ENCODE data around the gene TMEM150A.

TMEM150A gene

GRCh38 chr2:85613717-85614515, 11.4 kb upstream of the TMEM150A start:
- H4K20me1 ChIP-seq (ENCODE audit: insufficient read depth, low read length): no peaks in the 10 kb centered on the region

GRCh38 chr2:85611705-85612587, 9.4 kb upstream of the TMEM150A start, which contains the start of gene C2orf68:
Gene C2orf68 (minus strand): TSS chr2:85612066. CDS start chr2:85611984, 82 bp downstream.
- Histone ChIP-seq H3K79me2 (ENCODE audit: insufficient read depth, low read length) (peaks cover 8% of the 10 kb centered on the region), H3K27ac (ENCODE audit: low read depth, low read length, poor library complexity, severe bottlenecking) (peak within 1 kb of the TSS; percentile 70), H3K9me3 (ENCODE audit: low read length) (no peaks in the 10 kb centered on the region), H3K9ac (ENCODE audit: low read length) (peak within 1 kb of the TSS; percentile 78), H3F3A (ENCODE audit: insufficient read depth, low read length) (no peaks in the 10 kb centered on the region), H3K27me3 (ENCODE audit: insufficient read depth, low read length) (no peaks in the 10 kb centered on the region), H3K4me2 (ENCODE audit: low read length) (peak within 1 kb of the TSS; percentile 93), H2AFZ (ENCODE audit: low read length) (no peak within 1 kb of the TSS), H3K36me3 (ENCODE audit: insufficient read depth, low read length) (peaks cover 23% of the 10 kb centered on the region), H3K9me2 (ENCODE audit: low read depth, low read length) (no peaks in the 10 kb centered on the region), H4K20me1 (ENCODE audit: insufficient read depth, low read length) (no peaks in the 10 kb centered on the region), H3K4me3 (ENCODE audit: low read depth, low read length, poor library complexity, severe bottlenecking) (peak within 1 kb of the TSS; percentile 77), H3K4me1 (ENCODE audit: insufficient read depth, low read length, severe bottlenecking) (peaks cover 23% of the 10 kb centered on the region)
- TF ChIP-seq CTCF (IDR thresholded peaks at IDR 0.05; ENCODE audit: low read length): no peak
- TF ChIP-seq EZH2 (IDR thresholded peaks at IDR 0.05; ENCODE audit: borderline replicate concordance, low read length): no peak

More at GRCh38 chr2:85613717-85614515, 11.4 kb upstream of the TMEM150A start:
- Histone ChIP-seq H3K27me3 (ENCODE audit: insufficient read depth, low read length) (no peaks in the 10 kb centered on the region), H3K9me3 (ENCODE audit: low read length) (no peaks in the 10 kb centered on the region), H3K4me1 (ENCODE audit: insufficient read depth, low read length, severe bottlenecking) (peaks cover 33% of the 10 kb centered on the region), H2AFZ (ENCODE audit: low read length) (no peak overlapping the region), H3K4me2 (ENCODE audit: low read length) (no peak overlapping the region), H3K9me2 (ENCODE audit: low read depth, low read length) (no peaks in the 10 kb centered on the region), H3K9ac (ENCODE audit: low read length) (no peak overlapping the region), H3K27ac (ENCODE audit: low read depth, low read length, poor library complexity, severe bottlenecking) (no peak overlapping the region), H3K36me3 (ENCODE audit: insufficient read depth, low read length) (peaks cover 19% of the 10 kb centered on the region; the same call in 1 of the 2 replicates), H3F3A (ENCODE audit: insufficient read depth, low read length) (no peaks in the 10 kb centered on the region), H3K4me3 (ENCODE audit: low read depth, low read length, poor library complexity, severe bottlenecking) (no peak overlapping the region), H3K79me2 (ENCODE audit: insufficient read depth, low read length) (peaks cover 23% of the 10 kb centered on the region)
- no peak for TF ChIP-seq CTCF (IDR thresholded peaks at IDR 0.05; ENCODE audit: low read length)
- no peak for TF ChIP-seq EZH2 (IDR thresholded peaks at IDR 0.05; ENCODE audit: borderline replicate concordance, low read length)

- H3K27ac ChIP-seq (ENCODE audit: low read depth, low read length, poor library complexity, severe bottlenecking): no peak overlapping the region
Measured at GRCh38 chr2:85611217-85611704, 8.8 kb upstream of the TMEM150A start.

More at GRCh38 chr2:85611217-85611704, 8.8 kb upstream of the TMEM150A start:
- Histone ChIP-seq H3K27me3 (ENCODE audit: insufficient read depth, low read length) (no peaks in the 10 kb centered on the region), H3K9me2 (ENCODE audit: low read depth, low read length) (no peaks in the 10 kb centered on the region), H2AFZ (ENCODE audit: low read length) (no peak overlapping the region), H4K20me1 (ENCODE audit: insufficient read depth, low read length) (no peaks in the 10 kb centered on the region), H3K9me3 (ENCODE audit: low read length) (no peaks in the 10 kb centered on the region), H3K4me3 (ENCODE audit: low read depth, low read length, poor library complexity, severe bottlenecking) (peak overlapping the region; percentile 77), H3F3A (ENCODE audit: insufficient read depth, low read length) (no peaks in the 10 kb centered on the region), H3K79me2 (ENCODE audit: insufficient read depth, low read length) (peaks cover 2% of the 10 kb centered on the region; the same call in 1 of the 2 replicates), H3K4me2 (ENCODE audit: low read length) (peak overlapping the region; percentile 93), H3K9ac (ENCODE audit: low read length) (peak overlapping the region; percentile 78), H3K36me3 (ENCODE audit: insufficient read depth, low read length) (peaks cover 25% of the 10 kb centered on the region), H3K4me1 (ENCODE audit: insufficient read depth, low read length, severe bottlenecking) (peaks cover 21% of the 10 kb centered on the region)
- TF ChIP-seq EZH2 (IDR thresholded peaks at IDR 0.05; ENCODE audit: borderline replicate concordance, low read length) (no peak), CTCF (IDR thresholded peaks at IDR 0.05; ENCODE audit: low read length) (no peak)

Data from OCI-LY1 (cell line).